Activated CD8-positive, alpha-beta memory T cell treated with anti-CD3 and anti-CD28 coated beads for 36 hours (primary cell): ENCODE measurements around the gene ATP11A. TPM values are rescaled to one million over a fixed set of nuclear protein-coding genes. Genes with fewer than 3 reads are reported as not detected.

Experiments used
- CTCF ChIA-PET: fragments of 350-600 bp; sonication (Branson Sonifier 250); formaldehyde crosslinking; loops from one replicate; lab custom pipeline; 2021; ENCODE audit warnings: antibody characterized with exemption; lab: Charles Lee
- POLR2A ChIA-PET: fragments of 350-600 bp; sonication (Branson Sonifier 250); formaldehyde crosslinking; loops from one replicate; lab custom pipeline; 2021; ENCODE audit warnings: antibody characterized with exemption; lab: Charles Lee
- total RNA-seq, 2 experiments: library from RNA; stranded (reverse); gene quantifications; one replicate each; pipeline ENCODE4 v1.2.3, GENCODE V29; 2021

ATP11A gene
- total RNA-seq, 2 experiments from 2014 or later: 35.9 to 40.1 TPM

- CTCF ChIA-PET: interaction anchor here (0.5 kb wide), 1 partner anchor 115 kb away, joined by 3 read pairs; no protein-coding TSS in a partner anchor
These were observed 43.3 kb downstream of the ATP11A start for GRCh38 chr13:112733112-112733511.

GRCh38 chr13:112733661-112734379, 44.0 kb downstream of the ATP11A start:
- POLR2A ChIA-PET: no interaction called here
- CTCF ChIA-PET: interaction anchor here (0.5 kb wide), 1 partner anchor 115 kb away, joined by 3 read pairs; no protein-coding TSS in a partner anchor

More at GRCh38 chr13:112733112-112733511, 43.3 kb downstream of the ATP11A start:
- POLR2A ChIA-PET: no interaction called here

DNA sequence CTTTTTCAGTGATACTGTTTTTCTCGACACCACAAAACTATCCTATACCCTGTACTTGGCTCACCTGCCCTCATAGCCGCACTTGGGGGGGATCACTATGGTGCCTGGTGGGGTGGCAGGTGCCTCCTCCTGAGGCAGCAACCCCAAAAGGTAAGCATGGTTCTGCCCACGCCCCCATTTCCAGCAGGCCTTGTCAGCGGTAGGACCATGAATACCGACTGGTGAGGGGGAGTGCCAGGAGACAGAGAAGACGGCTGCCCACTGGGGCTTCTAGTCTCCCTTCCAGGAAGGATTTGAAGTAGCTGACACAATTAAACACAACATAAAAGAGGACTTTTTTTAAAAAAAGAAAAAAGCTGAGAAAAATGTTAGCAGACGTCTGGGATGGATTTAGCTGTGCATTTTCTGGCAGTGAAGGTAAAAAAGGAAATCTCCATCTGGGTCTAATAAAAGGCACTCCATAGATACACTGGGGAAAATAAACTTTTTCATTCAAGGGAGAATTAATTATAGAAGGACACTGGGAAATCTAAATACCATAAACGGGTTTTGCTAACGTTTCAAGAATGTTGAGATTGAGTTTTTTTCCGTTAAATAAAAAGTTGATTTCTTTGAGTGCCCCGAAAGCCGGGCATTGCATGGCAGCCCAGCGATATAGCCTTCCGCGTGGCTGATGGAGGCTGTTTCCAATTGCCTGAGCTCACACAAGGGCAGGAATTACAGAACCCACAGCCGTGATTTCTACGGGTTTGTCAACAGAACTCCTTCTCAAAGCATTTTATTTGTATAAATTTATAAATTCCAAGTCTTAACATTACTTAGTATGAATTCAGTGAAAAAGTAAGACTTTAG, 45.1 kb downstream of the ATP11A start:
- ChIA-PET POLR2A (no interaction called here), CTCF (no interaction called here)

DNA sequence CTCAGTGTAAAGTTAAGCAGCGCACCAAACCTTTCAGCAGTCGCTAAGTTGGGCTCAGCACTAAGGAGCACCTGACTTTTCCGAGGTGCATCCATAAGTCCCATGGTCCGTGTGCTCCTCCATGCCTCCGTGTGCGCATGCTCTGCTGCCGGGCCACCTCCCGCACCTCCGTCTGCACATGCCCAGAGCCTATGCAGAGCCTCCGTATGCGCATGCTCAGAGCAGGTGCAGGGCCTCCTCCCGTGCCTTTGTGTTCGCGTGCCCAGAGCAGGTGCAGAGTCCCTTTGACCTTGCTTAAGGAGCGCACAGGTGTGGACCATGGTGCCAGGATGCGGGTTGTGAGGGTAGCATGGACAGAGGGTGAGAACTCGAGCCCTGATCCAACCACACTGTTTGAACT, 46.0 kb downstream of the ATP11A start:
- POLR2A ChIA-PET: no interaction called here
- CTCF ChIA-PET: no interaction called here

DNA sequence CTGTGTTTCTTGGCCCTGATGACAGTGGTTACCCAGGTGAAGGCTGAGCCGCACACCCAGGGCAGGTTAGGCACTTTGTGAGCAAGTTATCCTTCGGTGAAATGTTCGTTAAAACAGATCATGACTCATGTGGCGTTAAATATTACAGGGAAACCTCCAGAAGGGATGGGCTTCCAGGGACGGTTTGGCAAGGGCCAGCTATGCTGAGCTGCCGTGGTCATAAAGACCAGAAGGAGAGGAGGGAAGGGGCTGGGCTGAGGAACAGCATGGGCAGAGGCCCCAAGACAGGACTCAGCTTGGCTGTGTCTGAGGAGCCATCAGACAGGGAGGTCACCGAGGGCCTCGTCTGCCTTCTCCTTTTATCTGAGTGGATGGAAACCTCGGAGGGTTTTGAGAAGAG, 47.5 kb downstream of the ATP11A start:
- ChIA-PET POLR2A (no interaction called here), CTCF (no interaction called here)

DNA sequence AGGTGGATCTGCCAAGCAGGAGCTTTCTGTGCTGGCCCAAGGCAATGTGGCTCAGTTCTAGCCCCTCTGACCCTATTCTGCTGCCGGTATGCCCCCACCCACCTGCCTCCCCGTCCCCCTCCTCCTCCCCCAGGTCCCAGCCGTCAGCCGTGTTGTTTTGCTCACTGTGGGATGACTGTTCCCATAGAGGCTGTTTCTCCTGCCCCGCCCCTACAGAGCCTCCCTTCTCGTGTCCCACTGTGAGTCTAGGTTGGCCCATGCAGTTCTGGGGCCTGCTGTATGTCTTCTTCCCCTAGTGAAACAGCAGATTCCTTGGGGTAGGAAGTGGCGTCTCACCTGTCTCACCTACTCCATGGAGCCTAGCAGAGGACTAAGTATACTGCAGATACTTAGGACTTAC, 48.8 kb downstream of the ATP11A start:
- ChIA-PET CTCF (no interaction called here), POLR2A (no interaction called here)

GRCh38 chr13:112740502-112741131, 50.8 kb downstream of the ATP11A start:
- POLR2A ChIA-PET: no interaction called here
- CTCF ChIA-PET: no interaction called here

GRCh38 chr13:112741185-112741755, 51.4 kb downstream of the ATP11A start:
- ChIA-PET CTCF (no interaction called here), POLR2A (no interaction called here)

DNA sequence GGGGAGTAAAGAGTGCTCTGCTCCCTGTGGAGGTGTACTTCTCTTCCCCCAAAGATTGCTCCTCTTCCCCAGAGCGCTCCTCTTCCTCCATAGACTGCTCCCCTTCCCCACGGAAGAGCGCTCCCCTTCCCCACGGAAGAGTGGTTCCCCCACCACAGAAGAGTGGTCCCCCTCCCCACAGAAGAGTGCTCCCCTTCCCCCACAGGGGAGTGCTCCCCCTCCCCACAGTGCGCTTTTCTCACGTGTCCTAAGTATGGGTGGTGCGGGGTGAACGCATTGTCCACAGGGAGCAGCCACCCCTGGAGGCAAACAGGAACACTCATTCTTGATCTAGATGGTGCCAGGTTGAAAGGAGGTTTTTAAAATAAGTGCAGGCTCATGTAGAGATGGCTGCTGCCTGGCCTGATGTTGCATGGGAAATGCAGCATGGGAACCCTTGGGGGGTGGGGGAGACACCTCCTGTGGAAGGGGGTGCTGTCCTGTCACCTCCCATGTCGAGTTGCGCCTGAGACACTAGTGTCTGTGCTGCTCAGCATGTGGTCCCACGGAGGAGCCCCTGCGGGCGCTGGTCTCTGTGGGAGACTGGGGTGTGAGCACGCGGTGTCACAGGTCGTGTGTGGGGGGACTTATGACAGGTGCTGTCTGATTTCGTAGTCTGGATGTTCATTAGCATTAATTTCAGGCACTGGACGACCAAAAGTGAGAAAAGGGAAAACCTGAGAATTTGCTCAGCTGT, 52.2 kb downstream of the ATP11A start:
- CTCF ChIA-PET: no interaction called here

DNA sequence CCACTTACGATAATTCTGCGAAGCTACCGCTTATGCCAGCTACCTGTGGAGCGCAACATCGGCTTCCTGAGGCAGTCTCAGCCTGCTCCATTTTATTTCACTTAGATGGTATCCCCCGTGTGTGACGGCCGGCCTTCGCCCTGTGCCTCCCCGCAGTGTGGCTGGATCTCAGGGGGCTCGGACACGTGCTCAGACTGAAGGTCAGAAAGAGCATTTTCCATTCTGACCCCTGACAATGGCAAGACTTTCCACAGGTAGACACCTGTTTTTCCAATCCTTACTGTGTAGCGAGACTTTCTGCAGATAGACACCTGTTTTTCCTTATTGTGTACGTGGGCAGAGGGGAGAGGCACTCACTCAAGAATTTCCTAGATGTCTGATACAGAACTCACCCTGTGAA, 52.7 kb downstream of the ATP11A start:
- ChIA-PET POLR2A (no interaction called here), CTCF (no interaction called here)

More for the DNA sequence above, 52.2 kb downstream of the ATP11A start:
- POLR2A ChIA-PET: no interaction called here

GRCh38 chr13:112743451-112744167, 53.8 kb downstream of the ATP11A start:
- ChIA-PET POLR2A (no interaction called here), CTCF (no interaction called here)

DNA sequence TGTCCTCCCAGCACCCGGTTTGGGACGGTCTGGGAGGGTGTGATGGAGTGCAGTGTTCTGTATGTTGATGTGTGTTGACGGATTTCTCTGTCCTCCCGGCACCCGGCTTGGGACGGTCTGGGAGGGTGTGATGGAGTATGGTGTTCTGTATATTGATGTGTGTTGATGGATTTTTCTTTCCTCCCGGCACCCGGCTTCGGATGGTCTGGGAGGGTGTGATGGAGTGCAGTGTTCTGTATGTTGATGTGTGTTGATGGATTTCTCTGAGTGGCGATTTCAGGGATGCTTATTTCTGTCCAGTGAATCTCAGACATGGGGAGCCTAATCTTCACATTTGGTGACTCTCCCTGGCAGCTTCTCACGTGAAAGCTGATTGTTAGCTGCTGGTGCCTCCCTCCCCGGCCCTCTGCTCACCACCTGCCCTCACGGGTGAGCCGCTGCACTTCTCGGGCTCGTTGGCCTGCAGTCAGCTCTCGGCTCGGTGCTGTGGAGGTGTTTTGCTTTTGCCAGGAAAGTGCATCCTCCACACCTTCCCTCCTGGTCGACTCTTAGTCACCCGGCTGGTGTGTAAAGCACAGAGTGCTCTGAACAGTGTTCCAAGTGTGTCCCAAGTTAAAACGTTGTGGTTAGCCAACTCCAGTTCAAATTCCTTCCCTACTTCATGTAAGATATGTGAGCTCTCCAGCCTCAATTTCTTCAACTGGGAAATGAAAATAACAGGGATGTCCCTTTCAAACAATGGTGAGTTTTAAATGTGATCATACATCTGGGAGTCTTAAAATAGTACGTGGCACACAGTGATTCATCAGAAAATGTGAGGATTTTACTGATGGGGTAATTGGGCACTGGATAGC, 54.6 kb downstream of the ATP11A start:
- CTCF ChIA-PET: no interaction called here
- POLR2A ChIA-PET: no interaction called here

- ChIA-PET CTCF (interaction anchor here (0.6 kb wide), 1 partner anchor 898 kb away, joined by 3 read pairs; no protein-coding TSS in a partner anchor), POLR2A (no interaction called here)
These were observed 56.2 kb downstream of the ATP11A start for GRCh38 chr13:112746044-112746443.

GRCh38 chr13:112747256-112747655, 57.4 kb downstream of the ATP11A start:
- POLR2A ChIA-PET: no interaction called here
- CTCF ChIA-PET: no interaction called here

DNA sequence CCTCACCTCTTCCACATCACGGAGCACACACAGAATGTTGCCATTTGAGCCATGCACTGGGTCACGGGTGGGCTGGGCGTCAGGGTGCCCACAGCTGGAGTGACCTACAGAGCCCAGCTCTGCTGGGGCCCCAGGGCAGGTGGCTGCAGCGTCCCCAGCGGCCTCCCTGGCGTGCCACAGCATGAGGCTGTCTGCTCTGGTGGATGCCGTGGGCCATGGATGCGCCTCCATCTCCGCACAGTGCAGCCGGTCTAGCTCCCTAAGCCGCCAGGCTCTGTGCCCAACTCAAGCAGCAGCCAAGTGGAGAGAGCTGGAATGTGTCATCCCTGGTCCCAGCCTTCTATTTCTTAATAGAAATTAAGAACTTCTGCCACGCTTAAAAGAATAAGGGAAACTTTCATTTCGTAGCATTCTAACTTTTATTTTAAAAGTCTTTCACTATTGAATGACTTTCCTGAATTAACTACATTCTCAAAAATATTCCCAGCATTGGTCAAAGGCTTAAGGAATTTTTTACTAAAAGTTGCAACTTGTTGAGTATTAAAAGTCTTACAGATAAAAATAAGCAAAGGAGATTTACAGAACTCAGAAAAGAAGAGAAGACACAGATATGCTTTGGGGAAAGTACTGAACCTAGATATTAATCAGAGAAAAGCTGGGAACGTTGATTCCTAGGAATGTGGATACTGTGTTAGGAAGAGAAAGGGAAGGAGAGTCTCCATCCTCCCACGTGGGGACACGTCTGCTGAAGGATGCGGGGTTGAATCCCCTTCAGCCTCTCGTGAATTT, 59.3 kb downstream of the ATP11A start:
- ChIA-PET CTCF (no interaction called here), POLR2A (no interaction called here)

DNA sequence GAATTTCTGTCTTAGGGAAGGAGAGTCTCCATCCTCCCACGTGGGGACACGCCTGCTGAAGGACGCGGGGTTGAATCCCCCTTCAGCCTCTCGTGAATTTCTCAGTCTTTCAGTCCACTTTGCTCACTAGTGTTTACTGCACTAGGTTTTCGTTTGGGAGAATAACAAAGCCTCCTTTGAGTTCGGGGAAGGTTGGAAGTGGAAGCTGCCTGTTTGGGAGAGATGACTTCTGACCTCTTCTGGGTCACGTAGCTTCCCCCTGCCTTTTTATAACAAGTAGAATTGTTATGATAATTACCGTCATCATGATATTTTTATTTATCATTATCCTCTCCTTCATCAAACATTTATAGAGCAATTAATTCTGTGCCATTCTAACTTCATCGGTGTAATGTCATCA, 60.7 kb downstream of the ATP11A start:
- ChIA-PET CTCF (no interaction called here), POLR2A (no interaction called here)

GRCh38 chr13:112751617-112752016, 61.8 kb downstream of the ATP11A start:
- CTCF ChIA-PET: no interaction called here
- POLR2A ChIA-PET: no interaction called here
